ENCODE results near the gene ECE2. TPM values are rescaled to one million over a fixed set of nuclear protein-coding genes. Genes with fewer than 3 reads are reported as not detected.

The ECE2 gene
- total and polyA plus RNA-seq, 10 of the 15 experiments (the other 5 are each of a cell fraction or from before 2014, with no cell fraction given) = not detected

DNA sequence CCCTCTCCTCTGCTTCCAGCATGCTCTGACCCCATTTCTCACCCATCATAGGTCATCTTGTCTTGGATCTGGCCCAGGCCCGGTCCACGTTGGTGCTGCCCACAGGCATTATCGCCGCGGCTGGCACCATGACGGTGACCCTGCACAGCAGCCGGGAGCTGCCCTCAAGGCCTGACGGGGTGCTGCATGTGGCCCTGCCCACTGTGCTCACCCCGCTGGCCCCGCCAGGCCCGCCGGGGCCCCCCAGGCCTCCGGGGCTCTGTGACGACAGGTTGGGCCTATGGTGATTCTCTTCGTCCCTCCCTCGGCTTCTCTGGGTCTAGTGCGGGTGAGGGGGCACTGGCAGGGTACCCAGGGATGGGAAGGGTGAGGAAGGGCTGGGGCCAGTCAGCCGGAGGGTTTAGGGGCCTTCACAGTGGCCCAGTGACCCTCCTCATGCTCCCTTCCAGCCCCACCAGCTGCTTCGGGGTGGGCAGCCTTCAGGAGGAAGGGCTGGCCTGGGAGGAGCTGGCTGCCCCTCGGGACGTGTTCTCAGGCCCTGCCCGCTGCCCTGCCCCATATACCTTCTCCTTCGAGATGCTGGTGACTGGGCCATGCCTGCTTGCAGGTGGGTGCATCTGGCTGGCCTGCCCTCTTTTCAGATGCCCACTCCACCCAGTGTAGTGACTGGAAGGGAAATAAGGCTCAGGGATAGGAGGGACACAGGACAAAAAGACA is 42.5 kb upstream of the ECE2 start:
- no peak overlapping the region for H3K4me3 ChIP-seq
- H3K36me3 ChIP-seq (ENCODE audit: control insufficient read depth in 2 of 2, insufficient read depth in 2 of 2, low read length in 1 of 2) = no peaks in the 10 kb centered on the region
- no peak for FAIRE-seq
- no TSS peak for BruUV-seq (replicated peaks)
- RAD21 ChIA-PET (ENCODE audit: unreplicated experiment) = no interaction called here
- no peaks in the 10 kb centered on the region for H3K79me2 ChIP-seq (ENCODE audit: control insufficient read depth, insufficient read depth, low read length)
- no peaks in the 10 kb centered on the region for H3K9me3 ChIP-seq (replicated peaks; ENCODE audit: control insufficient read depth, insufficient read depth, low read length)
- CTCF ChIA-PET = no interaction called here
- H2AFZ ChIP-seq (ENCODE audit: control insufficient read depth, low read depth, low read length) = no peak overlapping the region
- intact Hi-C loops (cut with micrococcal nuclease; ENCODE audit: unreplicated experiment) = no loop called here
- H3K27ac ChIP-seq (ENCODE audit: control insufficient read depth, insufficient read depth) = no peak overlapping the region
- no peak overlapping the region for H3K4me2 ChIP-seq (ENCODE audit: control insufficient read depth, insufficient read depth)
- in situ Hi-C loops (cut with MboI) = no loop called here
- H3K9ac ChIP-seq (ENCODE audit: control insufficient read depth, insufficient read depth, low read length) = no peak overlapping the region
- ATAC-seq = no peak
- WGBS (ENCODE audit: insufficient coverage, insufficient replicate concordance, low lambda C conversion rate, missing lambda C conversion rate) = 29% methylated on average over 23 of the region's 23 CpGs
- SMC1A ChIA-PET (ENCODE audit: uncharacterized antibody, unreplicated experiment) = no interaction called here
- H3K4me1 ChIP-seq (ENCODE audit: control insufficient read depth, insufficient read depth, low read length) = no peaks in the 10 kb centered on the region
- peaks cover 13 to 18% of the 10 kb centered on the region in 2 experiments for H3K27me3 ChIP-seq (replicated peaks in 1 of 2; ENCODE audit: control insufficient read depth in 2 of 2, insufficient read depth in 2 of 2, low read length in 1 of 2)
- DNase-seq (ENCODE audit: low read depth, low spot score) = no peak
- POLR2A ChIA-PET = interaction anchor here (0.6 kb wide), 1 partner anchor 30 kb away, joined by 4 read pairs; no protein-coding TSS in a partner anchor
- no peaks in the 10 kb centered on the region for H4K20me1 ChIP-seq (ENCODE audit: control insufficient read depth, insufficient read depth)
- TF ChIP-seq EED (IDR thresholded peaks at IDR 0.05; ENCODE audit: low read depth) = no peak
- TF ChIP-seq JUND (IDR thresholded peaks at IDR 0.05; ENCODE audit: low read depth, low read length) = no peak
- no peak for TF ChIP-seq ZNF274 (IDR thresholded peaks at IDR 0.05; ENCODE audit: insufficient read depth, insufficient read length)
- TF ChIP-seq ZBED1 (IDR thresholded peaks at IDR 0.05; ENCODE audit: borderline replicate concordance) = no peak
- no peak for TF ChIP-seq ETV6 (conservative IDR thresholded peaks at IDR 0.05 in 1 of 2, IDR thresholded peaks at IDR 0.05 in 1 of 2; ENCODE audit: borderline replicate concordance in 1 of 2, low read depth in 1 of 2)
- no peak for TF ChIP-seq HCFC1 (IDR thresholded peaks at IDR 0.05; ENCODE audit: low read length)
- no peak for TF ChIP-seq MTA2 (IDR thresholded peaks at IDR 0.05; ENCODE audit: low read depth)
- TF ChIP-seq, protein P1, sequence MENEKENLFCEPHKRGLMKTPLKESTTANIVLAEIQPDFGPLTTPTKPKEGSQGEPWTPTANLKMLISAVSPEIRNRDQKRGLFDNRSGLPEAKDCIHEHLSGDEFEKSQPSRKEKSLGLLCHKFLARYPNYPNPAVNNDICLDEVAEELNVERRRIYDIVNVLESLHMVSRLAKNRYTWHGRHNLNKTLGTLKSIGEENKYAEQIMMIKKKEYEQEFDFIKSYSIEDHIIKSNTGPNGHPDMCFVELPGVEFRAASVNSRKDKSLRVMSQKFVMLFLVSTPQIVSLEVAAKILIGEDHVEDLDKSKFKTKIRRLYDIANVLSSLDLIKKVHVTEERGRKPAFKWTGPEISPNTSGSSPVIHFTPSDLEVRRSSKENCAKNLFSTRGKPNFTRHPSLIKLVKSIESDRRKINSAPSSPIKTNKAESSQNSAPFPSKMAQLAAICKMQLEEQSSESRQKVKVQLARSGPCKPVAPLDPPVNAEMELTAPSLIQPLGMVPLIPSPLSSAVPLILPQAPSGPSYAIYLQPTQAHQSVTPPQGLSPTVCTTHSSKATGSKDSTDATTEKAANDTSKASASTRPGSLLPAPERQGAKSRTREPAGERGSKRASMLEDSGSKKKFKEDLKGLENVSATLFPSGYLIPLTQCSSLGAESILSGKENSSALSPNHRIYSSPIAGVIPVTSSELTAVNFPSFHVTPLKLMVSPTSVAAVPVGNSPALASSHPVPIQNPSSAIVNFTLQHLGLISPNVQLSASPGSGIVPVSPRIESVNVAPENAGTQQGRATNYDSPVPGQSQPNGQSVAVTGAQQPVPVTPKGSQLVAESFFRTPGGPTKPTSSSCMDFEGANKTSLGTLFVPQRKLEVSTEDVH (IDR thresholded peaks at IDR 0.05; ENCODE audit: low read depth, partially characterized antibody) = no peak
- TF ChIP-seq, protein P2, sequence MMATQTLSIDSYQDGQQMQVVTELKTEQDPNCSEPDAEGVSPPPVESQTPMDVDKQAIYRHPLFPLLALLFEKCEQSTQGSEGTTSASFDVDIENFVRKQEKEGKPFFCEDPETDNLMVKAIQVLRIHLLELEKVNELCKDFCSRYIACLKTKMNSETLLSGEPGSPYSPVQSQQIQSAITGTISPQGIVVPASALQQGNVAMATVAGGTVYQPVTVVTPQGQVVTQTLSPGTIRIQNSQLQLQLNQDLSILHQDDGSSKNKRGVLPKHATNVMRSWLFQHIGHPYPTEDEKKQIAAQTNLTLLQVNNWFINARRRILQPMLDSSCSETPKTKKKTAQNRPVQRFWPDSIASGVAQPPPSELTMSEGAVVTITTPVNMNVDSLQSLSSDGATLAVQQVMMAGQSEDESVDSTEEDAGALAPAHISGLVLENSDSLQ (IDR thresholded peaks at IDR 0.05) = no peak
- TF ChIP-seq STAT1 (conservative IDR thresholded peaks at IDR 0.05) = no peak
- no peak for TF ChIP-seq MAX (IDR thresholded peaks at IDR 0.05; ENCODE audit: low read depth, low read length)
- TF ChIP-seq RUNX3 (IDR thresholded peaks at IDR 0.05; ENCODE audit: low read length) = no peak
- TF ChIP-seq BRCA1 (IDR thresholded peaks at IDR 0.05; ENCODE audit: low read depth, low read length) = no peak
- TF ChIP-seq, protein P3, sequence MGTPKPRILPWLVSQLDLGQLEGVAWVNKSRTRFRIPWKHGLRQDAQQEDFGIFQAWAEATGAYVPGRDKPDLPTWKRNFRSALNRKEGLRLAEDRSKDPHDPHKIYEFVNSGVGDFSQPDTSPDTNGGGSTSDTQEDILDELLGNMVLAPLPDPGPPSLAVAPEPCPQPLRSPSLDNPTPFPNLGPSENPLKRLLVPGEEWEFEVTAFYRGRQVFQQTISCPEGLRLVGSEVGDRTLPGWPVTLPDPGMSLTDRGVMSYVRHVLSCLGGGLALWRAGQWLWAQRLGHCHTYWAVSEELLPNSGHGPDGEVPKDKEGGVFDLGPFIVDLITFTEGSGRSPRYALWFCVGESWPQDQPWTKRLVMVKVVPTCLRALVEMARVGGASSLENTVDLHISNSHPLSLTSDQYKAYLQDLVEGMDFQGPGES (IDR thresholded peaks at IDR 0.05) = no peak
- TF ChIP-seq ESRRA (IDR thresholded peaks at IDR 0.05; ENCODE audit: low read length) = no peak
- no peak for TF ChIP-seq RELA (IDR thresholded peaks at IDR 0.05; ENCODE audit: borderline replicate concordance, partially characterized antibody)
- no peak for TF ChIP-seq ATF3 (IDR thresholded peaks at IDR 0.05; ENCODE audit: borderline replicate concordance, extremely low read depth, low read depth, low read length)
